Activated CD4-positive, alpha-beta T cell treated with anti-CD3 and anti-CD28 coated beads, Interleukin-2, Interleukin-4, amounts not matched to agents 100 ng/mL and 50 ng/mL, durations not matched to agents 16 hours and 8 hours (primary cell): Measurements from ENCODE around the gene ACVR1C.

Experiments used
- DNase-seq: peaks from one replicate; pipeline ENCODE4 v3.0.0-alpha.2; 2020; ENCODE audit warnings: low spot score

The ACVR1C gene

DNA sequence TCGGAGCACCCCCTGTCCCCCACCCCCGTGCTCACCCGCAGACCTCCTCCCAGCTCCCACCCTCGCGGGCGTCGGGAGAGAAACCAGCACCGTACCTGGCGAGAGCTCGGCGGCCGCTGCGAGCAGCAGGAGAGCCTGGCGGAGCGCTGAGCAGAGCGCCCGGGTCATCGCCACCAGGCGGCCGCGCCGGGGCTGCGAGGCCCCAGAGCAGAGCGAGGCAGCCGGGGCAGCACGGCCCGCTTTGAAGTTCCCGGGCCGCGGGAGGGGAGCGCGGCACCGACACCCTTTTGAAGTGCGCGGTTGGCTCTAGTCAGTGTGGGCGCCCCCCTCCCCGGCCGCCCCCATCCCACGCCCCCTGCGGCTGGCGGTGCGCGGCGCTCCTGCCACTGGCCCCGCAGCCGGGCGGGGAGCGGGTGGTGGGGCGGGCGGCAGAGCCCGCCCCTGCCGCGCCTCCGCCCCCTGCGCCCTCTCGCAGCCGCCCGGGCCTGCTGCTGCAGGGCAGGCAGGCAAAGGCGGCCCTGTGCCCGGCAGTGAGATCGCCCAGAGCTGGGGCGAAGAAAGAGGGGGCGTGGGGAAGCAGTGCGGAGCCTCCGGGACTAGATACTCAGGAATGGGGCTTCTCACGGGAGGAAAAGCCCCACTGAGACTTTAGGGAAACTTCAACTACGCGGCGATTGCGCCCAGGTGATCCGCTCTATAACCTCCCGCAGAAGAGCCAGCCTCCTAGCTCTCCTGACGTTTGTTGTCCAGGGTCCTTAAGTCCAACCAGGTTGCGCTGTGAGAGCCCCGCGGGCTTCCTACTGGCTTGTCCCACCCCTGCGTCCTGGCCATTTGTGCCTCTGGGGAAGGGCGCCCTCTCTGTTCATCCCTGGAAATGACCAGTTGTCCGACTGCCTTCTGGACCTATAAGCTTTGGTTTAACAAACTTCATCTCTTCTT is at the start of gene ACVR1C:
Gene ACVR1C (minus strand): TSS at position 388 of the 939 bp plus-strand sequence. CDS start 220 bp downstream, at position 168.
- peak; percentile 49 for DNase-seq

DNA sequence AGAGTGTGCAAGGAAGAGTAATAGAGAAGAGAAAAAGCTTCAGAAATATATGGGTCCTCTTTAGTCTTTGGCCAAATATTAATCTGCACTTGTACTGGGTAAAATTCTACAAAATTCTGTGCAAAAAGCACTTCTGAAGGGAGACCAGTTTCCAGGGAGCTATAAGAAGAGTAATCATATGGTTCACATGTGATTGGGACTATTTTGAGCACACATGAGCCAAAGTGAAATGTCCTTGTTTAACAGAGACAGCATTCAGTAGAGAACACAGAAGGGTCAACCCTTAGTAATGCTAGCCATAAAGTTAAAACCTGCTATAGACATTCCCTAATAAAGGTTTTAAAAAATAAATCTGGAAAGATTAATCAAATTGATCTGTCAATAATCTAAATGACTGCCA is 49.3 kb upstream of the ACVR1C start:
- no peak for DNase-seq

DNA sequence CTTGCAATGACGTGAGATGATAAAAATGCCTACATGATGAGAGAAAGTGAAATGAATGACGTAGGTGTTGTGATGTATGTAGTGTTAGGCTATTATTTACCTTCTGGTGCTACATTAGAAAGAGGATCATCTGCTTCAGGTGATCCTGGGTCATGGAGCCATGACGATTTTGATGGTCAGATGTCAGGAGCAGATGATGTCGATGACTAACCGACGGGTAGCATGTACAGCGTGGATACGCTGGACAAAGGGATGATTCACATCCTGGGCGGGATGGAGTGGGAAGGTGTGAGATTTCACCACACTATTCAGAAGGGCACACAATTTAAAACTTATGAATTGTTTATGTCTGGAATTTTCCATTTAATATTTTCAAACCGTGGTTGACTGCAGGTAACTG is 43.5 kb upstream of the ACVR1C start:
- no peak for DNase-seq

DNA sequence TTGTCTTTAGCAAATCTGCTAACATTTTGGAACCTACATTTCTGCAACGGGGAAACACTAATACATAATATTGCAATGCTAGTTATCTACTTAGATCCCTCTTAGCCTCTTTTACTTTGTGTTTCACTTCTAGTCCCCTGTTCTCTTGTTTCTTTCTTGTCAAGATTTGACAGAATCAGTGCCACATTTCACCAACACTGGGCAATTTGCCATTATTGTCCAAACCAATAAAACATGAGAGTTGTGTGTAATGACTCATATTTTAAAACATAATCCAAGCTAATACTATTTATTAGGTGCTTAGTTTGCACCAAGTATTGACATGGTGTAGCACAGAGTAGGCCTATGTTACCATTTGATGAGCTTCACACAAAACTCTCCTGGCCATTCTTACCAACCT is 33.7 kb upstream of the ACVR1C start:
- DNase-seq, result no peak

DNA sequence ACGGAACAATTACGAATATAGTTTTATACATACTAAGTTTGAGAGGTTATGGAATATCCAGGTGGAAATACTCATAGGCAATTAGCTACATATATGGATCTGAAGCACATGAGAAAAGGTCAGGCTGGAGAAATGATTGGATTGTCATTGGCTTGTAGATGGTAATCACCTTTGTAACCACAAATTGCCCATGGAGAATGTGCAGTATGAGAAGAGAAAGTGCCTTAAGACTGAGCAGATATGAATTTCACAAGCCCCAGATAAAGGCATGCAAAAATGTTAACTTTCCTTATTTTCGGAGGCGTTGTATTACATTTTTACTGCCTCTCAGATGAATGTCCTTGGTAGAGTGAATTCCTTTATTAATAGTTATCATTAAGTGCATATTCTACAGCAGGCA is 33.1 kb upstream of the ACVR1C start:
- no peak for DNase-seq

DNA sequence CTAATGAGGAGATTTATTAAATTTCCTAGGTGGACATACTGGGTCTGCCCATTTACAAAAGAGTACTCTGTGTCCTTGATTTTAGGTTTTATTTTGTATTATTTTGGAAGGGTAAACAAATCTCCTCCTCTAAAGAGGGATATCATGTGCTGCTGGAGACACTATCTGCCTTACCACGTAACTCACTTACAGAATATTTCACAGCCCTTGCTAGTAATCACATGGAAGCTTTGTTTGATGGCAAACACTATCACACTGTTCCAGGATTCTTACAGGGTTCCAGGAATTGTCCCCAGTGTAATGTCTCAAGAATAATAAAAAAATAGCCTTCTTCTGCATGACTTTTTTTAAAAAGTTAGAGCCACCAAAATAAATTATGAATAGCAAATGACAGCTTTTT is 29.2 kb upstream of the ACVR1C start:
- DNase-seq, result no peak

DNA sequence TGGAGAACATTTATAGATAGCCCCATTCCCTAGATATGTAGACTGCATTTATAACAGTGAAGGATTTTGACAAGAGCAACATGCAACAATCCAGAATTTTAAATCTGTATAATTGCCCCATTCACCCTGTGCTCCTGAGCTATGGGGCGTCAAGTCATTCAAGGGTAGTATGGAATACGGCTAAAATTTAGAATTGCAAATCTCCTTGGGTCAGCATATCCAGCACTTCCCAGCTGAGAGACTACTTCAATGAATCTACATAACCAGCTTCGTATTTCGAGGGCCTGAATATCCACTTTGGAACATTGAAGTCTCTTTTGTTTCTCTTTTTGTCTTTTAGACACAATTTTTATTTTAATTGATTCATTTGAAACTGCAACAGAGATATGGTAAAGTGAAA is 28.4 kb upstream of the ACVR1C start:
- no peak for DNase-seq

DNA sequence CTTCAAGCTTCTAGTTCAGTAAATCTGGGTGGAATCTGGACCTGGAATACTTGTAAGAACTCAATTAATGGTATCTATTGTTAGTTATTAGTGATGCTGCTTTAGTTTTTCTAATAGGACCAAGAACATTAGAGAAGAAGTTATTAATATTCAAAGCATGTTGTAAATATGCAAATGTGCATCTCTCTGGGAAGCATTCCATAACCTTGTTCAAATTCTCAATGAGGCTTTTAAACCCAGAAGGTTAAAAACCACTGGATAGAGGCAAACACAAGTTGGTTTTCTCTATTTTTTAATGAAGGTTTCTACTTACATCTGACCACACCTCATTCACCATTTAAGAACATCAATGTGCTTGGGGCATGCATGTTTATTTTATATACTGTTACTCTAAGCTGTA is 16.1 kb upstream of the ACVR1C start:
- no peak for DNase-seq

DNA sequence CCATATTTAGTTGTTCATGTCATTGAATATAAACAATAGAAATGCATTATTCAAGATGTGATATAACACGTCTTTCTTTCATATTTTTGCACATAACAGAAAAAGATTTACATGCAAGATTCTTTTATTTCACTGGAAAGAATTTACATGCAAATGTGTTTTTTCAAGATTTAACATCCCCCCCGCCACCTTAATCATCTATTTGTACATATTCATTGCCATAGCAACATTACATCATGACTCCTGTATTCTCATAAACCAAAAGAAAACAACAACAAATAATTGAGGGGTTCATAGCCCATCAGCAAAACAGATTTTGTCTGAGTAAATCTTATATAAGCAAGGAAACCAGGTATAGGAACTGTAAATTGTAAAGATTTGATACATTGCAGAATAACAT is 3.2 kb upstream of the ACVR1C start:
- DNase-seq, result no peak

DNA sequence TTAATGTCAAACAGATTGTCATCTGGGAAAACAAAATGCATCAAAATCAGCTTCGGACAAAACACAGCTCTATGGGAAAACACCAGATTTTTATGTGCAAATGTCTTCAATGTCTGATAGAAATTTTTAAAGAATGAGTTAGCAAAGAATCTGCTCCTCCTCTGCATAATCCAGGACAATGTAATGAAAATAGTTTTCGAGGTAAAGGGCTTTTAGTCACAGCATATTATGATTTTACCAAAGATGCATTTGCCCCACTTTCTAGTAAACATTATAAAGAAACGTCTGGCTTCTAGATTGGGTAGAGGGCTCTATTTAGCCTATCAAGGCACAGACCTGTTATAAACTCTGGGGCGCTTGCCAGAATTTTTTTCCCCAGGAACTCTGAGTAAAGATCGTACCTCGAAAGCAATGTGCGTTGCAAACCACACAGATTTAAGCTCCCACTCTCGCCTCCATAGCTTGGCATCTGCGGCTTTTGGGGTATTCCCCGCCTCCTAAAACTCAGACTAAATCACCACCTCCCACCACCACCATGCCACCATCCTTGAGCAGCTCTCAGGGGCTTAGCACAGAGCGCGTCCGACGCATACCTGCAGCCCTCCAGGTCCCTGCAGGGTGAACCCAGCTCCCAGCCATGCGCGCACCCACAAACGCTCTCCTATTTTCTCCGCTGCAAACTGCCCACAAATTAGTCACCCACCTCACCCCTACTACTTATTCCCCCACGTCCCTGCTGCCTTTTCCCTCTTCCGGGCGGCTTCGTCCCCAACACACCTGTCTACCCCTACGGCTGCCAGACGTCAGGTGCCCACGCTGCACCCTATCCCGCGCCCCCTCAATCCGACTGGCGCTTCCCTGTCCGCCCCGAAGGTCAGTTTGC is 829 bp downstream of the ACVR1C start:
- DNase-seq, result peak; percentile 21

DNA sequence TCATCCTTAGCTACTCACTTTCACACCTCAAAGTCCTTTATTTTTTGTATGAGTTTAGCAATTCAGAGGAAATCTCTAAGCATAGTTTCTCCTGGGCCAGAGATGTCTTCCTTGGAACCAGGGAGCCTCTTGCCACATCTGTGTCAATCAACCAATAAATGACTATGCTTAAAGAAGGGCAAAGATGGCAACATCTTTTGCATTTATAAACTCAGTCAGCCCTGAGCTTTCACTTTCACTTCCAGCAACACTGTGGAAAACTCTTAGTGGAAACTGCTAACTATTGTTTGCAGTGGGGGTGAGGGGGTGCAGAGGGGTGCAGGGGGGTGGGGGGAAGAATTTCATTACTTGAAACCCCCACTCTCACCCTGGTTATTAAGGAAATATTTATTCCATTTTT is 3.4 kb downstream of the ACVR1C start:
- DNase-seq, result peak; percentile 14

DNA sequence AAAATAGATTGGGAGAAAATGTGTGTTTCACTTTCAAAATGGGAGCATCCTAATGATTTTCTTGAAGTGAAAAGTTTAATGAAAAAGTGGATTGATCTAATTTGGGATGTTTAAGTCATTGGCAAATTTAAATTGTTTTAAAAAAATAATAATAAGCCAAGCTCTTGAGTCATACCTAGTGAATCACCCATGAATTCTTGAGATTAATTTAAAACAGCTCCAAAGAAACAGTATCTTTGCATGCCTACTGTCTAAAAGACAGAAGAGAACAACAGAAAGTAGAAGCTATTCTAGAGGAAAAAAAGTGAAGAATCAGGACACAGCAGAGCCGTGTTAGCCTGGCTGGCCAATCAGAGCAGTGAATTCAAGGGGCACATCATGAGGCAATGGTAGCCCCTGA is 7.7 kb downstream of the ACVR1C start:
- DNase-seq, result no peak

DNA sequence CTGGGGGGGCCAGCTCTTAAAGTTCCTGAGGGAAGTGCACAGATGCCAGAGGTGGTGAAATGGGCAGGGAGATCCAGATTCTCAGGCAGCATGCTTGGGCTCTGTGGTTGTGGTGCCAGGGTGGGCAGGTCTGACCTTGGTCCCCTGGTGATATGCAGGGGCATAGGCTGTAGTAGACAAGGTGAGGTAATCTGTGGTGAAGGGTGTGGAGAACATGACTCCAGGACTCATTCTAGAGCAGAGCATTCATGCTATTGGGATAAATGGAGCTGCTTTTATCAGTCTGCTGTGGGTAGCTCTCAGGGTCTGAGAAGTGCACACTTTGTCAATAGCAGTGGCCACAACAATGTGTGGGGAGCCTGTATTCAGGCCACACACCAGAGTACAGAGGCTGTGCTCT is 16.9 kb downstream of the ACVR1C start:
- no peak for DNase-seq

DNA sequence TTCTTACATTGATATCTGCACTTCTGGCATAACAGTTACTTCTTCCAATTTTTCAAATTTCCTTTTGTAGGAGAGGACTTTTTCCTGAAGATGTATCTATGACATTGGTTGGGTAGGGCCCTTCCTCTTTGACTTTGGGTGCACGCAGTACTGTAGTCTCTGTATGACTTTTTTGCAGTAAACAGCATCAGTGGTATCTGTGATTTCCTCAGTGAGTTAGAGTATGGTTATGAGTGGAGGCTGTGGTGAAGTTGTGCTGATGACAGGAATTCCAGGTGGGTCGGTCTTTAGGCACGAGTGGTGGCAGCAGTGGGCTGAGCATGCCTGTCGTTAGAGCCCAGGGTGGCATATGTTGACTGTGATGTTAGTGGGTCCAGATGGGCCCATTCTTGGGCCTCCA is 17.6 kb downstream of the ACVR1C start:
- no peak for DNase-seq

DNA sequence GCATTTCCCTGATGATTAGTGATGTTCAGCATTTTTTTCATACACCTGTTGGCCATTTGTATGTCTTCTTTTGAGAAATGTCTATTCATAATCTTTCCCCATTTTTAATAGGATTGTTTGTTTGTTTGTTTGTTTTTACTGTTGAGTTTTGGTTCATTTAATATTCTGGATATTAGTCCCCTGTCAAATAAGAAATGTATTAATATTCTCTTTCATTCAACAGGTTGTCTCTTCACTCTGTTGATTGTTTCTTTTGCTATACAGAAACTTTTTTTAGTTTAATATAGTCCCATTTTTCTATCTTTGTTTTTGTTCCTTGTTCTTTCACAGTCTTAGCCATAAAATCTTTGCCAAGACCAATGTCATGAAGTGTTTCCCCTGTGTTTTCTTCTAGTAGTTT is 22.1 kb downstream of the ACVR1C start:
- DNase-seq, result no peak

DNA sequence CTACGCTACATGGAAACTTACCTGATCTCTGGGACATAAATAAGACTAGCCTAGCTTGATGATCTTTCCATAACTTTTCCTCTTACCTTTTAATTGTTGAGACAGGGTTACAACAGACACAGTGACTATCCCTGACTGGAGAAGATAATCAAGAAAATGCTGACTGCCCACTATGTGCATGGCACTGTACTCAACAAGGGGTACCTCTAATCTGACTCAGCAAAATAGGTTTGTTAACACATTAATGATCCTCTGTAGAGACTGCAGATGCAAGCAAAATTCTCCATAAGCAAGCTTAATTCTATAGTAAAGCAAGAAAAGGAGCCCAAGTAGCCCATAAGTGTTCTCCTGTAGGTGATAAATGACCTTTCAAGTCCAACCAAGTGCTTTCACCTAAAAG is 25.5 kb downstream of the ACVR1C start:
- no peak for DNase-seq

DNA sequence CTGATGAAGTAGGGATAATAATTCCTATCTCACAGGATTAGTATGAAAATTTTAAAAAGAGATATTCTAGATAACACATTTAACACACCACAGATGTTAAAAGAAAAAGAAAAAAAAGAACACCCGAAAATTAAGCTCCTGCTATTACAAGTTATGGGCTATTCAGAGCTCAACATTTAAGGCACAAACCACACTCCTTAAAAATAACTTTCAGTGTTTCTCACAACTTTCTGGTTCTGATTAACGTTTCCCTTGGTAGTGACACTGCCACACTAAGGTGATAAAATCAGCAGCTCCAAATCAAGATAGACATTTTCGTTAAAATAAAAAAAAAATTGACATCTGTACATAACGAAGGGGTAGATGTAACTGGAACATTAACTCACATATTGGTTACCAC is 26.9 kb downstream of the ACVR1C start:
- DNase-seq, result peak; percentile 15

DNA sequence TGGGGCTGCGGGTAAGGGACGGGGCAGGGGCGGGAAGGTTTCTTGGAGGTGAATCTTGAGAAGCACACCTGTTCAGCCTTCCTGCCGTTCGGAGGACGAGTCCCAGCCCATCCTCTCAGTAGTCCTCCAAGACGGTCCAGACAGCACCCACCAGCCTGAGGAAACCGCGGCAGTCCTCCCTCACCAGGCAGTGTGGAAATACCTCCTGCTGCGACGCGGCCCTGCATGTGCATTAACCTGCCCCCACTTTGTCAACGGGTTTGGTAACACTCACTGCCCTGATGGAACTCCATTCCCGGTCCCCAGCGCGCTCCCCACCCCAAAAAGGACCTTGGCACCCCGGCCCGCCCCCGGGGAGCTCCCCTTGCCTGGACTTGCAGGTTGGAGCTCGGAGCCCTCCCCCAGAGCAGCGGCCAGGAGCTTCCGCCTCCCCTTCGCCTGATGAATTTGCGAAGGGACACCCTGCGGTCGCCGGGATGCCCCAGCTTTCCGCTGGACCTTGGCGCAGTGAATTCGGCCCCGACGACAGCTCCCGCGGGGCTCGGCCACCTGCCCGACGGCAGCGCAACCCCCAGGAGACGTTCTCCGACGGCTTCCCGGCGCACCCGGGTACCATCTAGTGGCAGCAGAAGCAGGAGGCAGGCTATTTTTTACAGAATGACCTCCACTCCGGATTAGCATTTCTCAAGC is 31.5 kb downstream of the ACVR1C start:
- peak; percentile 47 for DNase-seq

DNA sequence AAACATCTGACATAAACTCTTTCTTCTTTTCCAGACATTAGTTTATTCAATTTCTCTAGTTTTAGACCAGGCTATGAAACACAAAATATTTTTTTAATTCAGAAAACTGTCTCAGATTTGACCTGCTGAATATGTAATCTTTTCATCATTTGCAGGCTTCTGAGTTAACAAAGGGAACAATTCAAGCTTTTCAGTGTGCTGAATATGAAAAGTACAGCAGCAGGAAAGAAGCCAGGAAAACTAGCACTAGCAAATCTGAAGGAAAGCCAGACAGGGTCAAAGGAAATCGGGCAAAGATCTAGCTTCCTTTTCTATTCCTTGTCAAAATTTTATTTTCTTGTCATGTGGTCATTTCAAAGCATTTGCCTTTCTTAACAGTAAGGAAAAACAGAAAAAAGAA is 35.3 kb downstream of the ACVR1C start:
- DNase-seq, result no peak

DNA sequence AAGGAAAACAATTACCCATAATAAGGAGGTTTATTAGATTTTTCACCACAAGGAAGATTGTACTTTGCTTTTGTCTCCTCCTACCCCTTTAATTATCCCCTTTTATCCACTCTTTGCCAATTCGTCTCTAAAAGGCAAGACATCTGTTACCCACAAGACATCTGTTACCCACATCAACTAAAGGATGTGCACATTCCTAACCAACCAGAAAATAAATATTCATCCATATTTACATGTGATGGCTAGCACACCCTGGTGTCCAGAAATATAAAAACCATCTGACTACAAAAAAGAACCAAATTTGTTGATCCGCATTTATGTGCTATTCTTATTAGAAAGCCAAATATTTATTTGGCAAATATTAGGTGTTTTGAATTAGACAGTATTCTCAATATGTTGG is 35.7 kb downstream of the ACVR1C start:
- no peak for DNase-seq

DNA sequence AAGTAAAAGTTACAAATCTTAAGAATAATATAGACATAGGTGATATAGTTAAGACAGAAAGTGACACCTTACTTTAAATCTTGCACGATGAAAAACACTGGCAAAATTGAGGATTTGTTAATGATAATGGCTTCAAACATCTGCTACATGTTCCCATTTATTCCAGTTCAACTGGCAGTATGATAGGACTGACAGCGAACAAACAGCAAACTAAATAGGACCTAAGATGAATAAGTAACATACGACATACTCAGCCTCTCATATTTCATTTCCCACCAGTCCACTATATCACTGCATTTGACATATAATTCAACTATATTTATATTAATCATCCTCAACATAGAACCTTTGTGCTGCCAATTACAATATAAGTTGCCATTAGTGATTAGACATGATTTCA is 36.3 kb downstream of the ACVR1C start:
- no peak for DNase-seq

DNA sequence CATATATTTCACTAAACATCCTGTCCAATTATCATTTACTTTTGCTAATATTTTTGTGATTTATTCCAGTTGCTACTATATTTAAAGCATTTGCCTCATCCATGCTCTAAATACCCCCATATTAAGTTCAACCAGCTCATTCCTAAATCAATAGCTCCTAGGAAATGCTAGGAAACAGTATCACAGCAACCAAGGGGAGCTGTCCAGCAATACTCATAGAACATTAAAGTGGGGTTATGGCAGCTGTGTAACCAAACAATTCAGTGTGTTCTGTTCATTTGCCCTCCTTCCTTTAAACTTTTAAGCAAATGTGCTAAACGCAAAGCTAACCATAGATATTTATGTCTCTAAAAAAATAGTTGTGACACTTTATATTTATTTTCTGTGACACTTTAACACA is 41.1 kb downstream of the ACVR1C start:
- no peak for DNase-seq

DNA sequence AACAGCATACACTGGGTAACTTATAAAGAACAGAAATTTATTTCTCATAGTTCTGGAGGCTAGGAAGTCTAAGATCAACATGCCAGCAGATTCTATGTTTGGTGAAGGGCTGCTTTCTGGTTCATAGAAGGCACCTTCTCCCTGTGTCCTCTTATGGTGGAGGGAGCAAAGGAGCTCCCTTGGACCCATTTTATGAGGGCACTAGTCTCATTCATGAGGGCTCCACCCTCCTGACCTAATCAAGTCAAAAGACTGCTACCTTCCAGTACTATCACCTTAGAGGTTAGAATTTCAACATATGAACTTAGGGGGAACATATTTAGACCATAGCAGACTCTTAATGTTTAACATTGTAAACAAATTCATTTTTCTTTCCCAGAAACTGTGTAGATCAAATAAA is 54.5 kb downstream of the ACVR1C start:
- DNase-seq, result no peak
